ENCODE results near the gene COMMD1. TPM values are rescaled to one million over a fixed set of nuclear protein-coding genes. Genes with fewer than 3 reads are reported as not detected.
A peak's percentile ranks its signal among the peaks of the same experiment; 100 is the strongest.
"Not testable (repeated sequence)": the region's sequence is repeated elsewhere in the genome, so short reads cannot be mapped to it uniquely, and the experiment has no call there.

COMMD1 gene
- total RNA-seq (10 to 100 TPM; 61.7 to 87.9 TPM), polyA plus RNA-seq (ENCODE audit: insufficient read depth, low read depth, low replicate concordance) (85.2 TPM)
- long read RNA-seq, donor 1, transcript COMMD1-201 (3 exons, 911 nt), result major isoform, 38 of 44 reads
- long read RNA-seq, donor 1, partial matches to known transcripts, result 5 of 44 reads
- long read RNA-seq, donor 1, other reads (novel, unspliced or antisense), result 0 of 44 reads
- long read RNA-seq, donor 2, transcript COMMD1-201 (3 exons, 911 nt), result major isoform, 24 of 26 reads
- long read RNA-seq, donor 2, partial matches to known transcripts, result 0 of 26 reads
- long read RNA-seq, donor 2, other reads (novel, unspliced or antisense), result 0 of 26 reads

DNA sequence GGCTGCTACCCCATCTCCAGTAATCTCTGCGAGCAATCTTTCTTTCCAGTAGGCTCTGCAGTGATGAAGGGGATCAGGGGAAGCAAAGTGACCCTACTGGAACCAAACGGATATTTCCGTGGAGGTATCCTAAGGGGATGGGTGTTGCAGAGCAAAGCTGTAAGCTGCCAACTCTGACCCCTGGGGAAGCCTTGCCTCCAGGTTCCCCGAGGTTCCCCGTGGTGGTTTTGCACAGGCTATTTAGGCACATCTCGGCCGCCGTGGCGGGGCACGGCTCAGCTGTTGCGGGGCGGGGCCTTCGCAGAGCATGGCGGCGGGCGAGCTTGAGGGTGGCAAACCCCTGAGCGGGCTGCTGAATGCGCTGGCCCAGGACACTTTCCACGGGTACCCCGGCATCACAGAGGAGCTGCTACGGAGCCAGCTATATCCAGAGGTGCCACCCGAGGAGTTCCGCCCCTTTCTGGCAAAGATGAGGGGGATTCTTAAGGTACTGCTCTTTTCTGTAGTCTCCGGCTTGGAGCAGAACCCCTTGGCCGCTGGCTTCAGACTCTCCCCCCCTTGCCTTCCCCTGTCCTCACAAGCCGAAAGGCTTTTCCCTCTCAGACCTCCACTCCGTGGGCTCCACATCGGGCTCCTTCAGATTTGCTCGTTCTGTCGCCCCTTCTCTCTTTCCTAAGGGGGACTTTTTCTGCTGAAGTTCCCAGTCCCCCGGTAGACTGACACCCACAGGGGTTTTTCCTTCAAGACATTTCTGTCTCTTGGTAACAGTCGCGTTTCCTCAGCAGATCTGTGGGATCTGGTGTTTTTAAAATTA, at the start of gene COMMD1:
COMMD1 (plus strand) TSS at position 303 of the 814 bp plus-strand sequence; CDS start at position 308, 5 bp downstream.
- H3K4me1 ChIP-seq, result peaks cover 3% of the 10 kb centered on the region
- peak; percentile 93 for DNase-seq
- H3K36me3 ChIP-seq (ENCODE audit: low read depth, missing control alignments), result no peaks in the 10 kb centered on the region
- no peaks in the 10 kb centered on the region for H3K9me3 ChIP-seq
- WGBS, 2 donors, result 1% methylated on average over 28 to 33 of the region's 33 CpGs
- H3K4me3 ChIP-seq, result peak within 1 kb of the TSS; percentile 63 to 96
- no peaks in the 10 kb centered on the region for H3K27me3 ChIP-seq
- intact Hi-C loops (cut with DNase I; ENCODE audit: low total_unique reads), result no loop called here
- TF ChIP-seq POLR2A (IDR thresholded peaks at IDR 0.05), result no peak
- TF ChIP-seq, protein P1, sequence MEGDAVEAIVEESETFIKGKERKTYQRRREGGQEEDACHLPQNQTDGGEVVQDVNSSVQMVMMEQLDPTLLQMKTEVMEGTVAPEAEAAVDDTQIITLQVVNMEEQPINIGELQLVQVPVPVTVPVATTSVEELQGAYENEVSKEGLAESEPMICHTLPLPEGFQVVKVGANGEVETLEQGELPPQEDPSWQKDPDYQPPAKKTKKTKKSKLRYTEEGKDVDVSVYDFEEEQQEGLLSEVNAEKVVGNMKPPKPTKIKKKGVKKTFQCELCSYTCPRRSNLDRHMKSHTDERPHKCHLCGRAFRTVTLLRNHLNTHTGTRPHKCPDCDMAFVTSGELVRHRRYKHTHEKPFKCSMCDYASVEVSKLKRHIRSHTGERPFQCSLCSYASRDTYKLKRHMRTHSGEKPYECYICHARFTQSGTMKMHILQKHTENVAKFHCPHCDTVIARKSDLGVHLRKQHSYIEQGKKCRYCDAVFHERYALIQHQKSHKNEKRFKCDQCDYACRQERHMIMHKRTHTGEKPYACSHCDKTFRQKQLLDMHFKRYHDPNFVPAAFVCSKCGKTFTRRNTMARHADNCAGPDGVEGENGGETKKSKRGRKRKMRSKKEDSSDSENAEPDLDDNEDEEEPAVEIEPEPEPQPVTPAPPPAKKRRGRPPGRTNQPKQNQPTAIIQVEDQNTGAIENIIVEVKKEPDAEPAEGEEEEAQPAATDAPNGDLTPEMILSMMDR (IDR thresholded peaks at IDR 0.05), result peak in 1 of 3 experiments; percentile 17
- peak within 1 kb of the TSS; percentile 27 to 70 for H3K27ac ChIP-seq

DNA sequence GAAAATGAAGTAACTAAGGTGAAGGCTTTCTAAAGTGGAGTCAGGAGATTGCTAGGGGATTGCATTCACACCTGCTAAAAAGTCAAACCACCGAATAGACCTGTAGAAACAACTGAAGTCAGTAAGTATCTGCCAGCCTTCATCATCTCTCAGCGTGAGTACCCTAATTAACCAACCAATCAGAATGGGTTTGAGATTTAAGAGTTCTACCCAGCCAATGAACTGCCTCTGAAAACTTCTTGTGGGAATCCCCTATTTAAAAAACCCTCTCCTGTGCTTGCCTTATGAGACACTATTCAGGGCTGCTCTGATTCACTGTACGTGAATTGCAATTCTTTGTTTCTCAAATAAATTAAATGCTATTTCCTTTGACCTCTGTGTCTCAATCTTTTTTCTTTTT, 48.2 kb upstream of the COMMD1 start:
- WGBS, 2 donors, result 71 to 75% methylated on average over 3 of the region's 3 CpGs
- Histone ChIP-seq H3K9me3 (no peaks in the 10 kb centered on the region), H3K4me1 (peaks cover 4% of the 10 kb centered on the region), H3K36me3 (ENCODE audit: low read depth, missing control alignments) (no peaks in the 10 kb centered on the region), H3K27ac (no peak overlapping the region), H3K4me3 (no peak overlapping the region), H3K27me3 (no peaks in the 10 kb centered on the region)
- DNase-seq, result no peak
- TF ChIP-seq, protein P1 (IDR thresholded peaks at IDR 0.05), result no peak
- TF ChIP-seq POLR2A (IDR thresholded peaks at IDR 0.05), result no peak
- intact Hi-C loops (cut with DNase I; ENCODE audit: low total_unique reads), result loop anchor here (10.0 kb wide), 1 partner anchor 92 kb away; no protein-coding TSS in a partner anchor

DNA sequence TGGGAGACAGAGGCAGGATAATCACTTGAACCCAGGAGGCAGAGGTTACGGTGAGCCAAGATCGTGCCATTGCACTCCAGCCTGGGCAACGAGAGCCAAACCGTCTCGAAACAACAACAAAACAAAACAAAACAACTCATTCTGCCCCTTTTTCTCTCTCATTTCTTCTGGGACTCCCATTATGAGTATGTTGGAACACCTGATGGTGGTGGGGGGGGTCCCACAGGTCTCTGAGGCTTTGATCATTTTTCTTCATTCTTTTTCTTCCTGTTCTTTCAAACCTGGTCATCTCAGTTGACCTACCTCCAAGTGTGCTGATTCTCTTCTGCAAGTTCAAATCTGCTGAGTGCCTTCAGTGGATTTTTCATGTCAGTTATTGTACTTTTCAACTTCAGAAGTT, 43.4 kb upstream of the COMMD1 start:
- no peak overlapping the region for H3K4me3 ChIP-seq
- H3K4me1 ChIP-seq, result no peaks in the 10 kb centered on the region
- no peaks in the 10 kb centered on the region for H3K27me3 ChIP-seq
- no peak for TF ChIP-seq POLR2A (IDR thresholded peaks at IDR 0.05)
- TF ChIP-seq, protein P1 (IDR thresholded peaks at IDR 0.05), result no peak
- 95 to 97% methylated on average over 5 of the region's 5 CpGs for WGBS, 2 donors
- H3K27ac ChIP-seq, result no peak overlapping the region
- intact Hi-C loops (cut with DNase I; ENCODE audit: low total_unique reads), result no loop called here
- no peaks in the 10 kb centered on the region for H3K9me3 ChIP-seq
- no peaks in the 10 kb centered on the region for H3K36me3 ChIP-seq (ENCODE audit: low read depth, missing control alignments)
- DNase-seq, result no peak

DNA sequence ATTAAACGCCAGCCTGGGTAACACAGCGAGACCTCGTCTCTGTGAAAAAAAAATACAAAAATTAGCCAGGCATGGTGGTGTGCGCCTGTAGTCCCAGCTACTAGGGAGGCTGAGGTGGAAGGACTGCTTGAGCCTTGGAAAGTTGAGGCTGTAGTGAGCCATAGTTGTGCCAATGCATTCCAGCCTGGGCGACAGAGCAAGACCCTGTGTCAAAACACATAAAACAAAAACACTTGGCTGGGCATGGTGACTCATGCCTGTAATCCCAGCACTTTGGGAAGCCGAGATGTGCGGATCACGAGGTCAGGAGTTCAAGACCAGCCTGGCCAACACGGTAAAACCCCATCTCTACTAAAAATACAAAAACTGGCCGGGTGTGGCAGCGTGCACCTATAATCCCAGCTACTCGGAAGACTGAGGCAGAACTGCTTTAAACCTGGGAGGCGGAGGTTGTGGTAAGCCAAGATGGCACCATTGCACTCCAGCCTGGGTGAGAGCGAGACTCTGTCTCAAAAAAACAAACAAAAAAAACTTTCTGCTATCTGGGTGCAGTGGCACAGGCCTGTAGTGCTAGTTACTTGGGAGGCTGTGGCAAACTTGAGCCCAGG, 38.9 kb upstream of the COMMD1 start:
- DNase-seq; H3K27ac ChIP-seq; H3K4me3 ChIP-seq; intact Hi-C loops (cut with DNase I; ENCODE audit: low total_unique reads); H3K9me3 ChIP-seq; H3K36me3 ChIP-seq (ENCODE audit: low read depth, missing control alignments); H3K27me3 ChIP-seq; H3K4me1 ChIP-seq: not testable (repeated sequence)
- WGBS, 2 donors, result 94 to 96% methylated on average over 14 of the region's 14 CpGs

DNA sequence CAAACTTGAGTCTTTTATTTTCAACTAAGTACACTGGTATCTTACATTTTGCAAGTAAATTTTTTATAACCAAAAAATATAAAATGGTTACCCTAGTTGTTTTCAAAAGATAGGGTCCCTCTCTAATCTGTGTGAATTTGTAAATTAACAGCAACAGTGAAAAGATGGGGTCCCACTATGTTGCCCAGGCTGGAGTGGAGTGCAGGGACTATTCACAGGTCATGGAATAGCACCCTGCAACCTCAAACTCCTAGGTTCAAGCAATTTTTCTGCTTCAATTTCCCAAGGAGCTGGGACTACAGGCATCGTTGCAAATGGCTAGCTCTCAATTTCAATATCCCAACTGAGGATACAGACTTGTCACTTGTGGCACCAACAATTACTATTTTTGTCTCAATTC, 29.1 kb upstream of the COMMD1 start:
- Histone ChIP-seq H3K9me3 (no peaks in the 10 kb centered on the region), H3K27me3 (no peaks in the 10 kb centered on the region), H3K36me3 (ENCODE audit: low read depth, missing control alignments) (no peaks in the 10 kb centered on the region), H3K4me1 (no peaks in the 10 kb centered on the region), H3K4me3 (no peak overlapping the region), H3K27ac (no peak overlapping the region)
- TF ChIP-seq, protein P1 (IDR thresholded peaks at IDR 0.05), result no peak
- intact Hi-C loops (cut with DNase I; ENCODE audit: low total_unique reads), result no loop called here
- 91 to 92% methylated on average over 1 of the region's 1 CpG for WGBS, 2 donors
- DNase-seq, result no peak
